Neutrophil (primary cell): ENCODE results near the gene ZNF385A.
A peak's percentile ranks its signal among the peaks of the same experiment; 100 is the strongest.

Source experiments
- H3K27ac ChIP-seq: fragments of 200-600 bp; sonication (generic); 2 replicates; pipeline ENCODE4 v1.5.1; 2016; ENCODE audit warnings: mild to moderate bottlenecking, moderate library complexity
- H3K27me3 ChIP-seq: fragments of 200-600 bp; sonication (generic); 2 replicates; pipeline ENCODE4 v1.6.0; 2016; ENCODE audit warnings: mild to moderate bottlenecking
- H3K36me3 ChIP-seq: fragments of 200-600 bp; sonication (generic); 2 replicates; pipeline ENCODE4 v1.5.1; 2017
- H3K4me1 ChIP-seq, 2 experiments: fragments of 200-600 bp in 1 of 2; sonication (generic) in 1 of 2; 1 replicate in 1 of 2; 2 replicates in 1 of 2; pipeline versions ENCODE4 v1.5.1 to v1.6.1; 2013 to 2016; ENCODE audit warnings: low read depth in 1 of 2, low read length in 1 of 2, mild to moderate bottlenecking in 1 of 2, moderate library complexity in 1 of 2; ENCODE audit not compliant: control insufficient read depth in 1 of 2, insufficient read depth in 1 of 2
- H3K4me3 ChIP-seq, 2 experiments: fragments of 200-600 bp in 1 of 2; sonication (generic) in 1 of 2; 1 replicate in 1 of 2; 2 replicates in 1 of 2; pipeline ENCODE4 v1.5.1; 2013 to 2016; ENCODE audit warnings: low read depth in 1 of 2, low read length in 1 of 2, mild to moderate bottlenecking in 1 of 2, moderate library complexity in 1 of 2
- H3K9me3 ChIP-seq: fragments of 200-600 bp; sonication (generic); 2 replicates; pipeline ENCODE4 v1.5.1; 2016
- TF ChIP-seq, protein P1 (sequence below): fragments of 200-600 bp; sonication (generic); IDR thresholded peaks from 2 replicates; pipeline ENCODE4 v1.5.1; 2016; ENCODE audit warnings: antibody characterized with exemption

Gene ZNF385A

DNA sequence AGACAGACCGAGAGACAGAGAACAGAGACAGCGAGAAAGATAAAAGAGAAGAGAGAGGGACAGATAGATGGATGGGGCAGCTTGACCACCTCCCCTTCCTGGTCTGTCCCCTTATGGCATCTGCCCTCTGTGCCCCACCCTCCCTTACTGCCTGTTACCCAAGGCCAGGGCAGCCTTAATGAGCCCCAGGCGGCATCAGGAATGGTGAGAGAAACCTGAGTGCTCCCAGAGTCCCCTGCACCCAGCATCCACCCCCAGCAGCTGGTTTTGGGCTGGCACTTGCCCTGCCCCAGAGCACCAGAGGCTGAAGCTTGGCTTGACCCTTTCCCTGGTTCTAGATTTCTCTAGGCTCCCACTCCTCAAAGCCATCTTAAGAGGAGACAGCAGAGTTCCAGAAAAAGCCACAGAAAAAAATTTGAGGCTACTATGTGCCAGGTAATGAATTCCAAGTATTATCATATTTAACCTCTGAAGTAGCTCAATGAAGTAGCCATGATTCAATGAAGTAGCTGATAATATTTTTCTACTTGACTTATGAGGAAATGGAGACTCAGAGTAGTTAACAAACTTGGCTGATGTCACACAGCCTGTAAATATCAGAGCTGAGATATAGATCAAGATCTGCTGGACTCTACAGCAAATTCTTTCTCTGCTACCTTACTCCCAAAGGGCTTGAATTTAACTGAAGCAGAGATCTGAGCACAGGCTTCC is 2.0 kb upstream of the ZNF385A start:
- Histone ChIP-seq H3K27me3 (peaks cover 9% of the 10 kb centered on the region), H3K4me3 (no peak overlapping the region), H3K27ac (no peak overlapping the region), H3K36me3 (no peaks in the 10 kb centered on the region), H3K9me3 (no peaks in the 10 kb centered on the region), H3K4me1 (peaks cover 29 to 38% of the 10 kb centered on the region in 2 experiments)
- TF ChIP-seq, protein P1, sequence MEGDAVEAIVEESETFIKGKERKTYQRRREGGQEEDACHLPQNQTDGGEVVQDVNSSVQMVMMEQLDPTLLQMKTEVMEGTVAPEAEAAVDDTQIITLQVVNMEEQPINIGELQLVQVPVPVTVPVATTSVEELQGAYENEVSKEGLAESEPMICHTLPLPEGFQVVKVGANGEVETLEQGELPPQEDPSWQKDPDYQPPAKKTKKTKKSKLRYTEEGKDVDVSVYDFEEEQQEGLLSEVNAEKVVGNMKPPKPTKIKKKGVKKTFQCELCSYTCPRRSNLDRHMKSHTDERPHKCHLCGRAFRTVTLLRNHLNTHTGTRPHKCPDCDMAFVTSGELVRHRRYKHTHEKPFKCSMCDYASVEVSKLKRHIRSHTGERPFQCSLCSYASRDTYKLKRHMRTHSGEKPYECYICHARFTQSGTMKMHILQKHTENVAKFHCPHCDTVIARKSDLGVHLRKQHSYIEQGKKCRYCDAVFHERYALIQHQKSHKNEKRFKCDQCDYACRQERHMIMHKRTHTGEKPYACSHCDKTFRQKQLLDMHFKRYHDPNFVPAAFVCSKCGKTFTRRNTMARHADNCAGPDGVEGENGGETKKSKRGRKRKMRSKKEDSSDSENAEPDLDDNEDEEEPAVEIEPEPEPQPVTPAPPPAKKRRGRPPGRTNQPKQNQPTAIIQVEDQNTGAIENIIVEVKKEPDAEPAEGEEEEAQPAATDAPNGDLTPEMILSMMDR, result no peak

DNA sequence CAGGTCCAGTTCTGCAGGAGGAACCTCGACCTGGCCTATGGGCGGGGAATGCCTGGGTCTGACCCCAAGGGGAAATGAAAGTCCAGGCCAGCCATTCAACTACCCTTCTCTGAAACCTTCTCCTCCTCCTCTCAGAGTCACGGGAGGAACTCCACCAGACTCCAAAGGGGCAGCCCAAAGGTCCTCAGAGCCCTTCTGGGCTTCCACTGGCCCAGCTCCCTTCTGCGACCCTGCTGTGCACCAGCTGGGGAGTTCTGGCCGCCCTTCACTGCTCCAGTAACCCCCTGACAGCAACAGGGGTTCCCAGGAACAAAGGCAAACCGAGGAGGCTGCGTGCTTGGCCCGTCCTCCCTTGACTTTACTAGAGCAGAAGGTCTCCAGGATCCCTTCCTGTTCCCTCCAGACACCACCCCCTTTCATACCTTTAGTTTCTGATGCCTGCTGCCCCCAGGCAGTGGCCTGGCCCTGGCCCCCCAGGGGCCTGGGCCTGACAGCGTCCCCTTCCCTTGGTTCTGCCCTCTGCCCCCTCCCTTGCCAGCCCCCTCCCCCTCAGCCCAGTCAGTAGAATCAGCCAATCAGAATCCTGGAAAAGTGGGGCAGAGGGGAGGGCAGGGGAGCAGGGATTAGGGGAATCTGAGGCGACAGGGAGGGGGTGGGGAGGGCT is 850 bp upstream of the ZNF385A start:
- no peak overlapping the region for H3K27ac ChIP-seq
- no peaks in the 10 kb centered on the region for H3K36me3 ChIP-seq
- H3K4me1 ChIP-seq, result peaks cover 24 to 27% of the 10 kb centered on the region in 2 experiments
- H3K9me3 ChIP-seq, result no peaks in the 10 kb centered on the region
- TF ChIP-seq, protein P1, result no peak
- H3K4me3 ChIP-seq, result no peak overlapping the region
- H3K27me3 ChIP-seq, result no peaks in the 10 kb centered on the region

DNA sequence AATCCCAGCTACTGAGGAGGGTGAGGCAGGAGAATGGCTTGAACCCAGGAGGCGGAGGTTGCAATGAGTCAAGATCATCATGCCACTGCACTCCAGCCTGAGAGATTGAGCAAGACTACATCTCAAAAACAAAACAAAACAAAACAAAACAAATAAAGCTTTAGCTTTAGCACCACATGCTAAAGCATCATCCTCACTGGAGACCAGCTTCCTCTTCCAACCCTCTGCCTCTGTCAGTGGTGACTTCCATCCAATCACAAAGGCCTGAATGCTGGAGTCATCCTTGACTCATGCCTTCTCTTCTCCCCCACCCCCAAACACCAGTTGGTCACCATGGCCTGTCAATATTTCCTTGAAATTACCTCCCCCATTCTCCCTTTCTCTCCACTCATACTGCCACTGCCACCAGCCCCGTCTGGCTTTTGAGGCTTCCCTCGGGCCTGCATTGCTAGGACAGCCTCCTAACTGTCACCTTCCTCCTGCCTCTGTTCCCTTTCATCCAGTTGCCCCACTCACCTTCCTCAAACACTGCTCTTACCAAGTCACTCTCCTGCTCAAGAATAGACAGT is 1.4 kb downstream of the ZNF385A start:
- TF ChIP-seq, protein P1, result no peak
- peaks cover 31% of the 10 kb centered on the region in 2 experiments for H3K4me1 ChIP-seq
- no peaks in the 10 kb centered on the region for H3K27me3 ChIP-seq
- no peaks in the 10 kb centered on the region for H3K9me3 ChIP-seq
- no peaks in the 10 kb centered on the region for H3K36me3 ChIP-seq
- peak overlapping the region; percentile 47 for H3K27ac ChIP-seq
- no peak overlapping the region for H3K4me3 ChIP-seq

DNA sequence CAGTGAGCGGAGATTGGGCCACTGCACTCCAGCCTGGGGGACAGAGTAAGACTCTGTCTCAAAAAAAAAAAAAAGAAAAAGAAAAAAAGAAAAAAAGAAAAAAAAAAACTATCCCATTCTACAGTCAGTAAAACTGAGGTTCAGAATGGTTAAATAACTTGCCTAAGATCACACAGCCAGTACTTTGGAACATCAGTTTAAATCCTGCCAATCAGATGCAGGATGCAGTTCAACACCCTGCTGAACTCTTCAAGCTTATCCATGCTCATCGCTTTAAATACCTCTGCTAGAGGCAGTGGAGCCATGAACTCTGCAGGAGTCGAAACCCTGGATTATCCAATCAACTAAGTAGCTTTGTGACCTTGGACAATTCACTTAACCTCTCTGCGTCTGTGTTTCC is 3.4 kb downstream of the ZNF385A start:
- H3K36me3 ChIP-seq, result no peaks in the 10 kb centered on the region
- peaks cover 31% of the 10 kb centered on the region in 2 experiments for H3K4me1 ChIP-seq
- TF ChIP-seq, protein P1, result no peak
- no peaks in the 10 kb centered on the region for H3K9me3 ChIP-seq
- H3K4me3 ChIP-seq, result no peak overlapping the region
- no peaks in the 10 kb centered on the region for H3K27me3 ChIP-seq
- H3K27ac ChIP-seq, result no peak overlapping the region

DNA sequence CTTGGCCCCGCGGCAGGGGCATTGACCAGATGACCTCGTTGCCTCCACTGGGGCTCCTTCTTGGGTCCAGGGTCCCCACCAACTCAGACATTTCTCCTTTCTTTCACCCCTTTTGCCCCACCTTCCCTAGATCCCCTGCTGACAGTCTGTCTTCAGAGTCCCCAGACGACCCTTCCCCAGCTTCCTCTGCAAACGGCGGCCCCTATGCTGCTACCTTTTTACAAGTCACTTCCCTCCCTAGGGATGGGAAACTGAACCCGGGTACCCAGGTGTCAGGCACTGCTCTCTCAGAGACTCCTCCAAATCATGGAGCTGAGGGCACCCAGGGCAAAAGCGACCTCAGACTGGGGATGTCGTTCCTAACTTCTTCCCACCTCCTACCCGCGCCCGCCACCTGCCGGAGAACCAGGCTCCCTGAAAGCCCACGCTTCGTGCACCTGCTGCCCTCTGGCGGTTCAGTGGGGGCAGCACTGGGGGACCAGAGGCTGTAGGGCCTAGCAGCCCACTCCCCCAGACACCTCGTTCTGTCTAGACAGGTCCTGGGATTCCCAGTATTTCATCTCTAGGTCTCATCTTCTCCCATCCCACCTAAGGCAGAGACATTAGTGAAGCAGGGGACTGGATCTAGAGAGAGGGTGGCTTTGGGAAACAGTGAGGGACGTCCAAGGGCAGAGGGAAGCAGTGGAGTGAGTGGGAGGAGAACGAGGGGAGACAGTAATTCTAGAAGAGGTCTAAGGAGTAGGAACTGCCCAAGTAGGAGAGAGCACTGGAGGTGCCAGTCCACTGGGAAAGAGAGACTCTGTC is 4.9 kb downstream of the ZNF385A start:
- Histone ChIP-seq H3K27me3 (no peaks in the 10 kb centered on the region), H3K36me3 (no peaks in the 10 kb centered on the region), H3K4me1 (peaks cover 23 to 24% of the 10 kb centered on the region in 2 experiments), H3K27ac (no peak overlapping the region), H3K4me3 (peak overlapping the region; percentile 24 to 28), H3K9me3 (no peaks in the 10 kb centered on the region)
- TF ChIP-seq, protein P1, result peak; percentile 99
